ENCODE measurements around the gene CEP68. TPM values are rescaled to one million over a fixed set of nuclear protein-coding genes. Genes with fewer than 3 reads are reported as not detected.

Gene CEP68
- polyA plus RNA-seq, 1 donor from 2014 or later = 34.7 TPM

DNA sequence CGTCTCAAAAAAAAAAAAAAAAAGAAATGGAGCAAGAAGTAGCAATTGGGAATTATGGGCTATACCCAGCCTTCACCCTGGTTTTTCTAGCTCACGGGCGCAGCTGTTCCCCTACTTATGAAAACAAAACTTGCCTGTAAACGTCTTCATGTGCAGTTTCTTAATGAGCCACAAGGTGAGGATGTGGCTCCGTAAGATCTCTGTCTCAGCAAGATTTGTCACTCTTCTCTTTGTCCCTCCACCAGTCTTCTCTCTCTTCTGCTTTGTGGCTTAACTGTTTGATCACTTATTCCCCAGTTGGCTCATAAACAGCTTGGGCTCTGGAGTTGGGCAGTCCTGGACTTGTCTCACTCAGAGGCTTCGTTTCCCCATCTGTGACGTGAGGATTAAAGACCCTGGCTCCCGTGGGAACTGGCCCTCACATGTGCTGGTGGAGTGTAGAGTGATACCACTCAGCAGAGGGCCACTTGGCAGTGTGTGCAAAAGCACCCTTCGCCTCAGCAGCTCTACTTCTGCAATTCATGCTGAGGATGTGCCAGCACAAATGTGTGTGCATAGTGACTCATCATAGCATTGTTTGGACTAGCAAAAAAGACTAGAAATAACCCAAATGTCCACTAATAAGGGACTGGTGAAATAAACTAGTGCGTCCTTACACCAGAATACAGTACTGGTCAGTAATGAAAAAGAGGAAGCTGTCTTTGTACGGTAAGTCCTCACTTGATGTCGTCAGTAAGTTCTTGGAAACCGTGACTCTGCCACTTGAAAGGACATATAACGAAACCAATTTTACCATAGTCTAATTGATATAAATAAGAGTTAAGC, 8.7 kb downstream of the CEP68 start:
- Histone ChIP-seq H3K9me2 (ENCODE audit: insufficient read depth, low read length) (no peaks in the 10 kb centered on the region), H3K4me2 (ENCODE audit: low read length) (no peak overlapping the region), H3F3A (ENCODE audit: insufficient read depth, low read length, poor library complexity, severe bottlenecking) (no peaks in the 10 kb centered on the region), H3K9ac (ENCODE audit: low read length) (no peak overlapping the region), H4K20me1 (ENCODE audit: insufficient read depth) (peaks cover 3% of the 10 kb centered on the region), H3K36me3 (ENCODE audit: insufficient read depth, low read length) (no peaks in the 10 kb centered on the region), H3K79me2 (replicated peaks; ENCODE audit: insufficient read depth, low read length) (peaks cover 53% of the 10 kb centered on the region), H3K27ac (ENCODE audit: low read length) (no peak overlapping the region), H3K4me3 (ENCODE audit: low read length) (no peak overlapping the region), H3K9me3 (ENCODE audit: low read length) (no peaks in the 10 kb centered on the region), H2AFZ (ENCODE audit: low read depth, low read length) (no peak overlapping the region), H3K27me3 (ENCODE audit: insufficient read depth, low read depth, low read length) (no peaks in the 10 kb centered on the region)
- TF ChIP-seq REST (IDR thresholded peaks at IDR 0.05; ENCODE audit: borderline replicate concordance) (no peak), TAF1 (IDR thresholded peaks at IDR 0.05; ENCODE audit: low read depth) (no peak), EP300 (conservative IDR thresholded peaks at IDR 0.05; ENCODE audit: poor library complexity, severe bottlenecking) (no peak), EZH2 (IDR thresholded peaks at IDR 0.05; ENCODE audit: borderline replicate concordance, insufficient read depth, low read length, poor library complexity, severe bottlenecking) (no peak)

- no peaks in the 10 kb centered on the region for H3F3A ChIP-seq (ENCODE audit: insufficient read depth, low read length, poor library complexity, severe bottlenecking)
- H3K9me2 ChIP-seq (ENCODE audit: insufficient read depth, low read length) = no peaks in the 10 kb centered on the region
- no peak overlapping the region for H3K9ac ChIP-seq (ENCODE audit: low read length)
- no peak for TF ChIP-seq MXI1 (conservative IDR thresholded peaks at IDR 0.05; ENCODE audit: poor library complexity, severe bottlenecking)
- TF ChIP-seq EZH2 (IDR thresholded peaks at IDR 0.05; ENCODE audit: borderline replicate concordance, insufficient read depth, low read length, poor library complexity, severe bottlenecking) = no peak
- no peak for TF ChIP-seq RAD21 (conservative IDR thresholded peaks at IDR 0.05)
- no peak for TF ChIP-seq SMC3 (conservative IDR thresholded peaks at IDR 0.05; ENCODE audit: poor library complexity)
- no peak for TF ChIP-seq TAF1 (IDR thresholded peaks at IDR 0.05; ENCODE audit: low read depth)
- TF ChIP-seq REST (IDR thresholded peaks at IDR 0.05; ENCODE audit: borderline replicate concordance) = no peak
- no peak for TF ChIP-seq CTCF (IDR thresholded peaks at IDR 0.05; ENCODE audit: poor library complexity, severe bottlenecking)
- TF ChIP-seq EP300 (conservative IDR thresholded peaks at IDR 0.05; ENCODE audit: poor library complexity, severe bottlenecking) = no peak
- no peak for TF ChIP-seq POLR2AphosphoS5 (IDR thresholded peaks at IDR 0.05)
- no peak overlapping the region for H2AFZ ChIP-seq (ENCODE audit: low read depth, low read length)
- peaks cover 9% of the 10 kb centered on the region for H3K36me3 ChIP-seq (ENCODE audit: insufficient read depth, low read length)
- no peak overlapping the region for H3K4me3 ChIP-seq (ENCODE audit: low read length)
- H3K79me2 ChIP-seq (replicated peaks; ENCODE audit: insufficient read depth, low read length) = peaks cover 28% of the 10 kb centered on the region
- H3K9me3 ChIP-seq (ENCODE audit: low read length) = no peaks in the 10 kb centered on the region
- H3K4me2 ChIP-seq (ENCODE audit: low read length) = no peak overlapping the region
- no peak overlapping the region for H3K27ac ChIP-seq (ENCODE audit: low read length)
- H3K27me3 ChIP-seq (ENCODE audit: insufficient read depth, low read depth, low read length) = no peaks in the 10 kb centered on the region
- H4K20me1 ChIP-seq (ENCODE audit: insufficient read depth) = peaks cover 3% of the 10 kb centered on the region
These were observed 11.8 kb downstream of the CEP68 start for GRCh38 chr2:65067806-65068553.

Data from neural cell (in vitro differentiated cells).